Fibroblast of mammary gland (primary cell): ENCODE results near the gene USP14.

ENCODE experiments used
- DNase-seq: peaks from one replicate; pipeline ENCODE4 v3.0.0-alpha.2; 2010; ENCODE audit warnings: low read depth
- H3K4me3 ChIP-seq: 2 replicates; pipeline ENCODE4 v1.5.1; 2011; ENCODE audit warnings: low read depth, mild to moderate bottlenecking, low read length, moderate library complexity; ENCODE audit not compliant: control insufficient read depth
- CTCF ChIP-seq: conservative IDR thresholded peaks from 2 replicates; pipeline ENCODE4 v1.5.1; 2011; ENCODE audit warnings: low read depth, low read length, inconsistent platforms; ENCODE audit not compliant: control insufficient read depth, insufficient read depth

The USP14 gene

DNA sequence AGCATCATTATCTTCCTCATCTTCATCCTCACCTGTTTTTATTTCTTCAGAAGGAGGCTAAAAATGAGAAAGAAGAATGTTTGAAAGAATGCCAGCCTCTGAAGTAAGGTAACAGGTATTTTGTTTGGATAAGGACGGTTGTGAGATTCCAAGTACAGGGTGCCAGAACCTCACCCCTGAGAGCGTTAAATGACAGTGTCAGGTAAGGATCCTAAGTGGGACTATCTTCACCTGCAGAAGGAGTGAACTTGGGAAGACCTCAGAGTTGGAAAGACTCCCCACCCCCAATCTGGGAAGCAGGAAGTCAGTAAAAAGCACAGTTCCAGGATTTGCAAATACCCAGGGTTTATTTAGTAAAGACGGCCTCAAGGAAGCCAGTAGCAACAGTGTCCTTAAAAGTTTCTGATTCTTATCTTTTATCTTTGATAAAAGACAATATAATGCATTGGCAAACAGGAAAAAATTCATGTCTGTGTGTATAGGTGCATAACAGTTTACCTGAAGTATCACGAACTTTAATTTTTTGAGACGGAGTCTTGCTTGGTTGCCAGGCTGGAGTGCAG is 57.2 kb downstream of the USP14 start:
- no peak for DNase-seq
- no peak overlapping the region for H3K4me3 ChIP-seq
- no peak for TF ChIP-seq CTCF

GRCh38 chr18:217532-218336 is 59.4 kb downstream of the USP14 start:
- TF ChIP-seq CTCF, result no peak
- no peak for DNase-seq
- no peak overlapping the region for H3K4me3 ChIP-seq

DNA sequence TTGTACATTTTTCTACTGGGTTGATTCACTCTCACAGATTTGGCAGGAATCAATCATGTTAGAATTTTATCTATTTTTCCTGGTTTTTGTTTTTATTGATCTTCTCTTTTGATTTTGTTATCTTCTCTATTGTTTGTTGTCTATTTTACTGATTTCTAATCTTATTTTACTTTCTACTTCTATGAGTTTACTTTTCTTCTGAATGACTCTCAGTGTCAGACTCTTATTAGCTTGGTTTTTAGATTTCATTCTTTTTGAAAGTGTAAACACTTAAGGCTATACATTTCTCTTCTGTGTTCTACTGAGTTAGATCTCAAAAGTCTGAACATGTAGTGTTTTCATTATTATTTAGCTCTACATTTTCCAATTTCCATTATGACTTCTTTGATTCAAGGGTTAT is 62.4 kb downstream of the USP14 start:
- no peak overlapping the region for H3K4me3 ChIP-seq
- no peak for DNase-seq
- no peak for TF ChIP-seq CTCF

GRCh38 chr18:225745-226144 is 67.4 kb downstream of the USP14 start:
- DNase-seq, result no peak
- no peak overlapping the region for H3K4me3 ChIP-seq
- no peak for TF ChIP-seq CTCF

- no peak for TF ChIP-seq CTCF
- H3K4me3 ChIP-seq, result no peak overlapping the region
- DNase-seq, result no peak
These were observed 69.0 kb downstream of the USP14 start for GRCh38 chr18:227374-227773.

- no peak for TF ChIP-seq CTCF
- DNase-seq, result no peak
These were observed 69.5 kb downstream of the USP14 start for GRCh38 chr18:227902-228301.

GRCh38 chr18:228586-228985 is 70.2 kb downstream of the USP14 start:
- H3K4me3 ChIP-seq, result no peak overlapping the region
- DNase-seq, result no peak
- no peak for TF ChIP-seq CTCF

More at GRCh38 chr18:227902-228301, 69.5 kb downstream of the USP14 start:
- no peak overlapping the region for H3K4me3 ChIP-seq
